Stimulated activated CD4-positive, alpha-beta T cell treated with anti-CD3 and anti-CD28 coated beads, Interleukin-12 subunit alpha, Interleukin-12 subunit beta, amount 100 ng/mL, for 4 hours (primary cell): ENCODE data around the gene IQSEC1.

ENCODE experiments used
- DNase-seq: peaks from one replicate; pipeline ENCODE4 v3.0.0-alpha.2; 2020

The IQSEC1 gene

DNA sequence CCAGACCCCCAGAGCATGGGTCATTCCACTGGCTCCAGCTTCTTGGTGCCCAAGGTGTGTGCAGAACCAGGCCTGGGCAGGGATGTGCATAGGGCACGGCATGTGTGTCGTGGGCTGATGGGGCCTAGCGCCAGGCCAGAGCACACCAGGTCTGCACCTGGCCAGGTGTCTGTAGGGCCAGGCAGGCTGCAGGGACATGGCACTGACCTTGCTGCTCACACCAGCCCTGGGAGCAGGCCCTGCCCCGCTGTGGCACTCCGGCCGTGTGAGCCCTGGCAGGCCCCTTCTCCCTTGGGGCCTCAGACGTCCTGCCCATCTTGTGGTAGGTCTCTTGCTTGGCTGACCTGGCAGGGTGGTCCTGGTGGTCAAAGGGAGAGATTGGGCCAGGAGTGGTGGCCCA is 147.6 kb downstream of the IQSEC1 start:
- no peak for DNase-seq

DNA sequence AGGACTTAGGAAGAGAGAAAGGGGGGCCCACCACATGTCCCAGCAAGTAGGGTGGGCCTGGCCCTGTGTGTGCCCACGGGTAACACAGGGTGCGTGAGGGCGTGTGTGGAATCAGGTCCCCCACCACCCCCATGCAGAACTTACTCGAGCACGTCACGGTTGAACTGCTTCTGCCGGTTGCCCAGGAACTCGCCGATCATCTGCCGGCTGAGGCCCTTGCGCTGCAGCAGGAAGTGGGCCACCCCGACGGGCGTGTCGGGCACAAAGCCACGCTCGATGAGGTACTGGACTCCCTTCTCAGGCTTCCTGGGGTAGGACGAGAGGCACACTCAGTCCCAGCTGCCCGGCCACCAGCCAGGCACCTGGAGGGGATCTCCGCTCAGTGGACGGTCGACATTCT is 148.8 kb downstream of the IQSEC1 start:
- no peak for DNase-seq

DNA sequence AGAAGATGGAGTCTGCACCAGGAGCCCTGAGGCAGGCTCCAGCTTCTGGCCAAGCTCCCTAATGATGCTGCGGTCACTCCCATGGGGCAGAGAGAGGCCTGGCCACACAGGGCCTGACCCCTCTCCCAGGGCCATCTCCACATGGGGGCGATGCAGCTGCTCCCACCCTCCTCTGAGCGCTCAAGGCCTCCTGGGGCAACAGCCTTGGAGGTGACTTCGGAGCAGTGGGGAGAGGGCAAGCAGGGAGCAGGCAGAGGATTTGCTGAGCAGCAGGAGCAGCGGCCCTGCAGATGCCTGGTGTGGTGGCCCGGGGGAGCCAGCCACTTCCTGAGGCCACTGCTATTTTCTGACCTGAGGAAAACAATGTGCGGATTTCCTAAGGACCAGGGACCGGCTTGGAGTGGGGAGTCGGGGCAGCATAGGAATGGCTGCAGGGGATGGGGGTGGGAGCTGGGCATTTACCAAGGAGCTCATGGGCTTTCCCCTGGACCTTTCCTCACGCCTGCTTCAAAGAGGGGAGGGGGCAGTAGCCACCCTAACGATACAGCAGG is 150.3 kb downstream of the IQSEC1 start:
- no peak for DNase-seq

DNA sequence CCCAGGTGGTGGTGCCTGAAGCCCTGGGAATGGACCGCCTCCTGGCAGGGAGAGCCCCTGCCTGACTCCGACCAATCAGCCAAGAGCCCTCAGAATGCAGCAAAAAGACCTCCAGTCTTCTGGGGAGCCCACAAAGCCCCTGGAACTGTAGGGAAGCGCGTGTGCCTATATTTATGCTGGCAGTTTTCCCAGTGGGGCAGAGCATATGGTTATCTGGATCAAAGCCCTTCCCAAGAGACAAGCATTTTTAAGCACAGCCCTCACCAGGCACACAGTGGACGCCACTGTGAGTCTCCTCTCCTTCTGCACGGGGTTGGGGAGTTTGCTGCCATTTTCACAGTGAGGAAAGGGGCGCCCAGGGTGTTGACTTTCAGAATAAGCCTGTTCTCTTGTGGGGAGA is 150.9 kb downstream of the IQSEC1 start:
- no peak for DNase-seq

DNA sequence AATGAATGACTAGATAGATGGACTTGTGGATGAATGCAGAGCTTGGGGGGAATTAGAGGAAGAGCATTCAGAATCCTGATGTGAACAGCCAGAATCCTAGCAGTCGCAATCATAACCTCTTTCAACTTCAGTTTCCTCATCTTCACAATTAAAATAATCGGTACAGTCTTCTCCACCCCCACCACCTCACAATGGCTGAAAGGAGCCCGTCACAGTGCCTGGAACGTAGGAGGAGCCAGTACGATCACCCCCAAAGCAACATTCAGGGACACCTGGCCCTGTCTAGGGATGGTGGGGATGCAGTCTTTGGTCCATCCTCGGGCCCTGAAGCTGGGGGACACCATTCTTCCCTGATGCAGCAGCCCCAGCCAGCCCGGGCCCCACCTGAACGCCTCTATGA is 151.5 kb downstream of the IQSEC1 start:
- no peak for DNase-seq

DNA sequence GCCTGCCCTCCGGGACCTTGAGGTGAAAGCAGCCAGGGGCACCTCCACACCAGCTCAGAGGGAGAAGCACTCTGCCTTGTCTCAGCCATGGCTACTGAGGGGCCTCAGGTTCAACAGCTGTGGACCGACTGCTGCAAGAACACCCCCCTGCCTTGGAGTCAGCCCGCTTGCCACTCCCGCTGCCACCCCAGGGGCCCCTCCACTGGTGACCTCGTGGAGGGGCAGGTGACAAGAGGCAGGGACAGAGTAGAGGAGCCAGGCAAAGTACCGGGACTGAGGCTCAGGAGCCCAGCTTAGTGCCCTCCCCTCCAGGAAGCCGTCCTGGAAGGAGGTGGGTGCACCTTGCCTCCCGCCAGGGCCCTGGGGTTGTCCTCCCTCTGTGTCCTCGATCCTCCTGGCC is 152.3 kb downstream of the IQSEC1 start:
- DNase-seq, result no peak

DNA sequence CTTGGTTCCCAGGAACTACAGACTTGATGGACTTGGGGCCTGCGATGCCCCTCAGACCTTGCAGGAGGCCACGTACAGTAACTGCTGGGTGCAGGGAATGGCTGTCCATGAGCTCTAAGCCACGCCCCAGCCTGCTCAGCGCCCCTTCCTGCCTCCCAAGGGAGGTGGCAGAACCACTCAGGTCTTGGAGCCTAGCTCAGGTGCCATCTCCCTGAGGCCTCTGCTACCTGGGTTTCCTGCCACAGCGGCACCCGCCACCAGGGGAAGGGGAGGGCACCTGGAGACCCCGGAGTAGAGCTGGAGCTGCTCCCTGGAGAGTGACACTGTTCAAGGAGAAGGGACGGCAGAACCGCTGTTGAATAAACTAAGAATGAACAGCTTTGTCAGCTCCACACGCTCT is 154.0 kb downstream of the IQSEC1 start:
- DNase-seq, result no peak

DNA sequence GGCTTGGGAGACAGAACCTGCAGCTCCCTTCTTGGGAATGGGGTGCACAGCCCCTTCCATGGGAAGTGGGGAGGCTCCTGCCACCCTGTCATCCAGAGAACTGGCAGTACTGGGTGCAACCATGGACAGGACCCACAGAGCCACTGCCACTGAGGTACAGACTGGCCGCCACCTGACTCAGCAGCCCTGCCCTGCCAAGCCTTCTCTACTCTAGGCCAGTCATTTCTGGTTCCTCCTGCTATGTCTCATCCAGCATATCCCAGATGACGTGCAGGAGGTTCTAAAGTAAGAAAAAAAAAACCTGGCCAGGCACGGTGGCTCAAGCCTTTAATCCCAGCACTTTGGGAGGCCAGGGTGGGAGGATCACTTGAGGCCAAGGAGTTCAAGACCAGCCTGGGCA is 155.0 kb downstream of the IQSEC1 start:
- no peak for DNase-seq

DNA sequence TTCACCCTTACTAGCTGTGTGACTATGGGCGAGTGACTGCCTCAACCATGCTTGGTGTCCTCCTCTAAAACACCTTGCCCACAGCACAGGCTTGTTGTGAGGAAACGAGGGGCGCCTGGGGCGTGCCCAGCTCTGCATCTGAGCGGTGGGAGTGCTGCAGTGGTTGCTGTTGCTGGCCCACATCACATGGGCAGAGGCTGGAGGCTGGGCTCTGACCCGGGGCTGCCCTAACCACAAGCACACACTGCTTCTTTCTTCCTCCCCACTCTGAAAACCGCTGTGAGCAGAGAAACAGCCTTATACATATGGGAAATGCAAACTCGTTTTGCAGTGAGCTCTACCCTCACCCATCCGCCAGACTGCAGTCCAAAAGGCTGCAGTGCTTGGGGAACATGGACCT is 157.1 kb downstream of the IQSEC1 start:
- DNase-seq, result no peak

DNA sequence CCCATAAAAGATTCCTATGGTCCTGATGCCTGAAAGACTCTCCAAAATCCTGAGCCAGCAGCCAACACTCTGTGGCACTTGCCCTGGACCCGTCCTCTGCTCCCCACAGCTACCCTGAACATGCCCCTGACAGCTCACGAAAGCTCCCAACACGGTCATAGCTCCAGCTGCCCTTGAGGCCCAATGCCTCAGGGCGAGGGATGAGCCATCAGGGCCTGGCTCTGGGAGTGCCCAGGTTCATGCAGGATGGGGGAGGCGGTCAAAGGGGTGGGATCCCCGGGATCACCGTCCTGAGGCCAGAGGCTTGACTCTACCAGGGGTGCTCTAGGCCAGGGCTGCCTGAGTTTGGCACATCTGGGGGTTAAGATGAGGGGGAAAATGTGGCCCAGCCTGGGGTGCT is 159.1 kb downstream of the IQSEC1 start:
- no peak for DNase-seq

DNA sequence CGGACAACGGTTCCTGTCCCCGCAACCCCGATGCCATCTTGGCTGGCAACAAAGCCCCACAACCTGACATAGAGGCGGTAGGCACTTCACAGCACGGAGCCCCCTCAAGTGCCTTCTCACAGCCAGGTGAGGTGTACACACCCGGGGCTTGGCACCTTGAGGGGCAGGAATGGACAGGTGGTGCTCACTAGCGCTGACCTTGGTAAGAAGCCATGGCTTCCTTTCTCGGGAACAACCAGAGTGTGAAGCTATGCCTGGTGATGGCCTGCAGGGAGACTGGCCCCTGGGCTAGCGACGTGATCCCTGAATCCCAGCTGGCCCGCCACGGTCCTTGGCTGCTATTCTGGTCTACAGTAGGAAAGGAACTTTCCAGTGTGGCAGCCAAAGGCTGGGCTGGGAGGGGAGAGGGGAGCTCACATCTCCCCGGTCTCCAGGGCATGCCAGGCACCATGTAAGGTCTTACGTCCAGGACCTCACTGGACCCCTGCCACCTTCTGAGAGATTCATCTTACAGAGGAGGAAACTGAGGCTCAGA is 161.3 kb downstream of the IQSEC1 start:
- DNase-seq, result no peak

DNA sequence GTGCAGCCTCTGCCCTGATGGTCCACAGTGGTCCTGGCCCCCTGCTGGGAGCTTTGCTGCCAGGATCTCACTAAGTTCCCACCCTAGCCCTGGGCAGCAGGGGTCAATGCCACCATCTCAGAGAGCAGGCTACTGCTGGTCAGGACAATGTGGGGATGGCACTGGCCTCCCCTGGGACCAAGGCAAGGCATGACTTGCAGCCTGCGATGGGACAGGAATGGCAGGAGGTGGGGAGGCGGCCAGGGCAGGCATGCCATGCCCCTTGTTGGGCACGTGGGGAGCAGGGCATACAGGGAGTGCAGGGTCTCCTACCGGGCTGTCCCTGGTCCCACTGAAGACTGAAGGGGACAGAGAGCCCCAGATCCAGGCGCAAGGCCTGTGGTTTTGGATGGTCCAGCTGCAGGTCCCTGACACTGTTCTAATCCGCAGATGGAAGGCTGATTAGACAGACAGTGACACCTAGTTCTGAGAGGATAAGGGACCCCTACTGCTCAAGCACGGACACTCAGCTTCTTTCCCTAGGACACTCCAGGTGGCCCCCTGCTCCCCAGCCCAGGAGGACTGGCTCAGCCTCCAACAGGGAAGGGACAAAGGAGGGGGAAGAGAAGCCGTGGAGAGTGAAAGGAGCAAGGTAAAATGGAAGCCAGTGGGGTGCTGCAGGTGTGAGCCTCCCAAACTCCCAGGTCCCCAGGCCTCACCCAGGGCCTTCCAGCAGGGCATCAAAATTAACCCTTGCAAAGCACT is 162.7 kb downstream of the IQSEC1 start:
- no peak for DNase-seq

DNA sequence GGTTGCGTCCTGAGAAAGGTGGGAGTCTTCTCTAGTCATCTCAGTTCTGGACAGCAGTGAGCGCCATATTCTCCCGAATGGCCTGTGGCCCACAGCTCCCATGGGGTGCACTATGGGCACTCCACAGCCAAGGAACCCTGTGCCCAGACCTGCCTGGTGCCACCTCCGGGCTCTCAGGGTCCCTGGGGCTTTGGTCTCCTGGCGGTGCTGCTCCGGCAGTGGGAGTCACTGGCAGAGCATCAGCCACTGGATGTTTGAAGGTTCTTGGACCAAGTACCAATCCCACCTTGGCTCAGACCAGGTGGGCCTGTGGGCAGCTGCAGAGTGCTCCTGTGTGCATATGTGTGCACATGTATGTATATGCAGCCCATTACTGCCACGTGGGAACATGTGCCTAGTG is 163.5 kb downstream of the IQSEC1 start:
- no peak for DNase-seq

DNA sequence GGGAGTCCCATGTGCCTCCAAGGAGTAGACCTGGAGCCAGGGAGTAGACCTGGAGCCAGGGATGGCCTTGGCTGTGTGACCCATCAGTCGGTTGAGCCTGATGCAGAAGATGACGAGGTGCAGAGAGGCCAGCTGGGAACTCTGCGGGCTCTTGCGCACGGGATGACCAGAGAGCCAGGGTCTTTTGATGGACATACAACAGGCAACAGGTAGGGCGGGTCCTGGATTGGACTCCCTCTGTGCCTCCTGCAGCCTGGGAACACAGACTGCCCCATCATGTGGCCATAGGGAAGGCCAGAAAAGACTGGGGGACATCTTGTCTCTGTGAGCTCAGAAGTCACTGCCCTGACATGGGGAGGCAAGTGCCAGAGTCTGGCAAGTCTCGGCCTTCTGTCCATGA is 164.4 kb downstream of the IQSEC1 start:
- DNase-seq, result no peak

DNA sequence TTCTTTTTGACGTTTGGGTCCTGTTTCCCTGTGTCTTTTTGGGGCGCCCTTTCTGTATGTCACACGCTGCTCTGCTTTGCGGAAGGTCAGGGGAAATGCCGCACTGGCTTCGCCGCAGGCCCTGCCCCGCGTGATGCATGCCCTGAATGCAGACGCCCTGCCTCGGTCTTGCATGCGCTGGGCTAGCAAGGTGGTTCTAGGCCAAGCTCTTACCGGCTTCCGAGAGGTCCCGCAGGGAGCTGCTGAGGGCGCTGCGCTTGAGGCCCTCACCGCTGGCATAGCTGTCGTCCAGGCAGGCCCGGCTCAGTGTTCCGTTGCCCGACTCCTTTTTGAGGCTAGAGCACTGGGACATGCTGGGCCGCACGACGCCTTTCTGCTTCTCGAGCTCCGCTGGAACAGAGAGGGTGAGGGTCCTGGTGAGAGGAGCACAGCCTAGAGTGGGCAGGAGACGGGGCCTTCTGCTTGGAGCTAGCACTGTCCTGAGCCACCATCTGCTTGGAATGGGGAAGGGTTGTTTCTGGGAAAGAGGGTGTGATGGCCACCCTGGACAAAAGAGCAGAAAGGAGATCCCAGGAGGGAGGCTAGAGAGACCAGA is 165.0 kb downstream of the IQSEC1 start:
- DNase-seq, result no peak

DNA sequence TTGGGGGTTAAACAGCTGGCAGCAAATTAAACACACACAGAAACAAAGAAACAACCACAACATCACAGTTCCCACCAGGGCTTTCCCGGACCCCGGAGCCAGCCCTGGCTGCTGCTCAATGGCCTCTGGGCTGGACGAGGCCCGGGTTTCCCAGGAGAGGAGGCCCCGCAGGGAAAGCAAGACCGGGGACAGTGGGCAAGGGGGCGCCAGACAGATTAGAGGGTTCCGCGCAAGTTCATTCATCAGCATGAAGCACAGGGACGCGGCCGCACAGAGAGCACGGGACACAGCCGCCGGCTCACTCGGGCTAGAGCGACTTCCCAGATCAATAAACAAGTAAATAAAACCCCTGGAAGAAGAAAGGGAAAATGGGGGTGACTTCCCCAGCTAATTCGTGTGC is 165.5 kb downstream of the IQSEC1 start:
- DNase-seq, result no peak

DNA sequence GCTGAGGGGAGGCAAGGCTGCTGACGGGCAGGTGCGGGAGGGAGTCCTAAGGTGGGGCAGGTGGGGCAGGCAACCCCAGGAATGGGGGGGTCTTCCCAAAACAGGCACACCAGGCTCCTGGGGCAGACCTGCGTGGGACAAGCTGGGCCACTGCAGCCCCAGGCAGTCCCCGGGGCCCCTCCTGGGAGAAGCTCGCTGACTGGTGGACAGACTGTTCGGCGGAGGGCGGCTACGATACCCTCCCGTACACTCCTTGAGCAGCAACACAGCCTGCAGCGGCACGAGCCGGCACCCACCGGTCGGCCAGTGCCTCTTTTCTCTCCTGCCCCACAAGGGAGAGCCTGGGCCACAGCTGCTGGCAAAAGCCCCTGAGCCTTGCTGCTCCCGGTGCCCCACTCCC is 165.9 kb downstream of the IQSEC1 start:
- DNase-seq, result no peak

DNA sequence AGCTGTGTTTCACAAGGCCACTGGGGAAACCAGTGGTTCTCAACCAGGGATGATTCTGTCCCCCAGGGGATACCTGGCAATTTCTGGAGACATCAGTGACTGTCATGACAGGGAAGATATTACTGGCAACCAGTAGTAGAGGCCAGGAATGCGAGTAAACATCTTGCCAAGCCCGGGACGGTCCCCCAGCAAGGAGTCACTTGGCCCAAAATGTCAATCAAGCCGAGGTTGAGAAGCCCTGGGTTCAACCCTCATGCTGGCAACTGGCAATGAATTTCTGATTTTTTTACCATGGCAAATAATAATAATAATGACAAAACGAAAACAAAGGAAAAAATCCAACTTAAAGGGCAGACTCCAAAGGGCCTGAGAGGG is 166.3 kb downstream of the IQSEC1 start:
- no peak for DNase-seq

DNA sequence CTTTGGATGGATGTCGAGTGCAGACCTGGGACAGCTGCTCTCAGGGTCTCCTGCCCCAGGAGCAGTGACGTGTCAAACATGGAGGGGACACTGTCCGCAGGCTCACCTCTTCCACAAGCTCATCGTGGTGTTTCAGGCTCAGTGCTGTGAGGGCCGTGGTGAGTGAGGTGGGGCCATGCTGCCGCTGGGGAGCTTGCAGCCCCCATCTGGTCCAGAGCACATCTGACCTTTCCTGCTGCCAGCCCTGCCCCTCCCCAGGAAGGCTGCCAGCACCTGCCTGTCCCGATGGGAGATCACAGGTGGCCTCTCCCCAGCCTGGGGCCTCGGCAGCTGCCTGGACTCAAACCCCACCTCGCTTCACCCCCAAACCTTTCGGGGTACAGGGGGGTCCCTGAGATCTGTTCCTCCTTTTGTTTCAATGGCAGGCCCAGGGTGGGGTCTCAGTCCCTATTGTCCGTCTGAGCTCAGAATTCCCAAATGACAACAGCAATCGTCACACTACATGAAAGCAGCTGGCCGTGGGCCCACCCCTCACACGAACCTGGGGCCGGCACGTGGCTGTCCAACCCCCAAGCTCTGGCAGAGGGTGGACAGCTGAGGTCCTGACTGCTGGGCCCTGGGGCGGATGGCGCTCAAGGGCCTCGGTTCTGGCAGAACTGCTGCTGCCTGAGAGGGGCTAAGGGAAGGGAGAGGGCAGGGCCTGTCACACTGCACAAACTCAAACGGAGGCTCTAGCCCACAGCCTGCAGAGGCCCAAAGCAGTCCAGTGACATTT is 166.9 kb downstream of the IQSEC1 start:
- DNase-seq, result no peak

DNA sequence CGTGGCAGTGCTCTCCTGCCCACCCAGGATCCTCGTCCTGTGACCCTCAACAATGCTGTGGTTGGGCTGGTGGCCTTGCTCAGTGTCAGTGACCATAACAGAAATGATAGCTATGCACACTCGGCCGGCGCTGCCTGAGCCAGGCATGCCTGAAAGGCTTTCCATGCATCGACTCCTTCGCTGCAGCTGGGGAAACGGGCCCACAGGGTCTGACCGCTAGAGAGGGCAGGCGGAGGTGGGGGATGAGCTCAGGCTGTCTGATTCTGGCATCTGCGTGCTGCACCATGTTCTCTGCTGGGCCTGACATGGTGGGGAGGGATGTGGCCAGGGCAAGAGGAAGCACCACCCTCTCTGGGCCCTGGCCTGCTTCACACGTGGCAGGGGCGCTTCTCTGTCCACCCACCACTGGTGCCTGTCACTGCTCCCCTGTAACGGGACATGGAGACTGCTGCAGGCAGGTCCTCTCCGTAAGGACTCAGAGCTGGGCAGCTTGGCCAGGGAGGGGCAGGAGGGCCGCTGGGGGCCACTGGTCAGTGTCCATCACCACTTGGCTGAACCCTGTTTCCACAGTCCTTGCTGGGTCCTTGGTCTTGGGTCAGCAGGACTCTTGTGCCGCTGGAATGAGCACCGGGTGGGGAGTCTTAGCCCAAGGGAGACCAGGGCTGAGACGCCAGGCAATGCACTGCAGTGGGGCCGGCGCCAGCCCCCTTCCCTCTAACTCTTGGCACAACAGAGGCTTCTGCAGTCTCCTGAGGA is 167.7 kb downstream of the IQSEC1 start:
- no peak for DNase-seq

DNA sequence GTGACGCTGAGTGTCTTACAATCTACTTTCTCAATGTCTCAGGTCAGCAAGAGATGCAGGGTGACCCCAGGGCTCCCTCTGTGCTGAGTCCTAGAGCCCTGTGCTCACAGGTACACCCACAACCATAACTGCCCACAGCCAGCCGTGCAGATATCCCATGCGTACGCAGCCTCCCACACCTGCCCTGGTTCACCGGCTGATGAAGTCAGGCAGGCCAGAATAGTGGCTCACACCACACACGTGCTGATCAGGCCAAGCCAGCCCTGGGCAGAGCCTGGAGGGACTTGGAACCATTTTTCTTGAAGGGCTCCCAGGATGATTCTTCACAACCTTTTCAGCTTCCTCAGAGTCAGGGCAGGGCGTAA is 168.3 kb downstream of the IQSEC1 start:
- DNase-seq, result no peak

DNA sequence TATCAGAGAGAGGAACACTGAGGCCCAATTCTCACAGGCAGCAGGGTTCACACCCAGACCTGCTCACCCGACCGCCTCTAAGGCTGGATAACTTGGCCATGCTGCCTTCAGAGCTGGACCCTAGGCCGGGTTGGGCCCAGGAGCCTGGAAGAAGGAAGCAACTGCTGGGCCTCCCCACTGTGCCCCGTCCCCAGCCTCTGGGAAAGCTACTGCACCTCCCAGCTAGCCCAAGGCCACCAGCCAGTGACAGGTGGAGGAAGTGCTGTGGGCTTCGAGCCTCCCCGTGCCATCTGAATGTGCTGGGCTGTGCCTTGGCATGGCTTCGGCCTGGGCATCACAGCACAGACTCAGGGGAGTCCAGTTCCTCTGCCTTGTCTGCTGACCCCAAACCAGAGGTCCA is 169.3 kb downstream of the IQSEC1 start:
- no peak for DNase-seq
